ENCODE data around the gene AHDC1. TPM values are rescaled to one million over a fixed set of nuclear protein-coding genes. Genes with fewer than 3 reads are reported as not detected.

The AHDC1 gene
- total and polyA plus RNA-seq, 2 of the 13 experiments (the other 11 are each of a cell fraction or from before 2014, with no cell fraction given): 1.0 to 2.7 TPM

DNA sequence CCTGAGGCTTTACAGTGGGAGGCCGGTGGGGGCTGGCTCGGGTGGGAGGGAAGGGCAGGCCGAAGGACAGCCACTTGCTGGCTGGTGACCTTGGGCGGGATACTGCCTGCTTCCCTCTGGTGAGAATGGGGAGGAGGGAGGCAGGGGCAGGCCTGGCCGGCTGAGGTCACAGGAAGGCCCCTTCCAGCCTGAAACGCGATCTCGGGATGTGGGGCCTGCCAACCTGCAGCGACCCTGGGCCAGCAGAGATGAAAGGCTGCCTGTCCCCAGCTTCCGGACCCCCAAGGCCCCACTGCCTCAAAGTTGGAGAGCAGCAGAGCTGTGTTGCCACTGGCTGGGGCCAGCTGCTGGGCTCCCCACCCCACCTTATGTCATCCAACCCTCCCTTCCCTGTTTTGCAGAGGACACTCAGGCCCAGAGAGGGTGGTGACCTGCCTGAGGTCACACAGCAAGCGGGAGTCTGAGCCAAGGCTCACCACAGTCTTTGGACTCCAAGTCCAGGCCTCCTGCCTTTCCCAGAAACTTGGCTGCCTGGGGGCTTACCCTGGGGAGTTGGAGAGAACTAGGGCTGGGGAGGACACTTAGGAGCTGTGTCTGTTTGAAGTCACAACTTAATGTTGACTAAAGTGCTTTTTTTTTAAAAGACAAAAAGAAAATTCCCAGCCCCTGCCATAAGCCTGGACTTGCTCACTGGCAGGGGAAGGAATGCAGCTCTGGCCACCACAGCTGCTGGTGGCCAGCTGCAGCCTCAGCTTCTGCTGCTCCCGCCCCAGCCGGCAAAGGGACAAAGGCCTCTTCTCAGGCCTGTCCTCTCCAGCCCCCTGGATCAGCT, 99.1 kb downstream of the AHDC1 start (continued):
- no peak for TF ChIP-seq ZNF234 (CRISPR knock-in tag; conservative IDR thresholded peaks at IDR 0.05)
- TF ChIP-seq ZNF451 (CRISPR knock-in tag; IDR thresholded peaks at IDR 0.05): peak; percentile 74; the same call in 1 of the 2 replicates
- TF ChIP-seq ZNF800 (CRISPR knock-in tag; IDR thresholded peaks at IDR 0.05): 0 out of 2 replicates have a peak, but pooled peaks have one; percentile 21
- no peak for TF ChIP-seq TBX3 (IDR thresholded peaks at IDR 0.05; ENCODE audit: borderline replicate concordance)
- TF ChIP-seq NCOA5 (CRISPR knock-in tag; IDR thresholded peaks at IDR 0.05): no peak
- TF ChIP-seq ZNF383 (CRISPR knock-in tag; IDR thresholded peaks at IDR 0.05; ENCODE audit: borderline replicate concordance): no peak
- TF ChIP-seq PATZ1 (CRISPR knock-in tag; IDR thresholded peaks at IDR 0.05): peak; percentile 99
- peak; percentile 49; the same call in 1 of the 2 replicates for TF ChIP-seq ZNF3 (CRISPR knock-in tag; IDR thresholded peaks at IDR 0.05)
- TF ChIP-seq, protein P1, sequence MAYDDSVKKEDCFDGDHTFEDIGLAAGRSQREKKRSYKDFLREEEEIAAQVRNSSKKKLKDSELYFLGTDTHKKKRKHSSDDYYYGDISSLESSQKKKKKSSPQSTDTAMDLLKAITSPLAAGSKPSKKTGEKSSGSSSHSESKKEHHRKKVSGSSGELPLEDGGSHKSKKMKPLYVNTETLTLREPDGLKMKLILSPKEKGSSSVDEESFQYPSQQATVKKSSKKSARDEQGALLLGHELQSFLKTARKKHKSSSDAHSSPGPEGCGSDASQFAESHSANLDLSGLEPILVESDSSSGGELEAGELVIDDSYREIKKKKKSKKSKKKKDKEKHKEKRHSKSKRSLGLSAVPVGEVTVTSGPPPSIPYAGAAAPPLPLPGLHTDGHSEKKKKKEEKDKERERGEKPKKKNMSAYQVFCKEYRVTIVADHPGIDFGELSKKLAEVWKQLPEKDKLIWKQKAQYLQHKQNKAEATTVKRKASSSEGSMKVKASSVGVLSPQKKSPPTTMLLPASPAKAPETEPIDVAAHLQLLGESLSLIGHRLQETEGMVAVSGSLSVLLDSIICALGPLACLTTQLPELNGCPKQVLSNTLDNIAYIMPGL (CRISPR knock-in tag; IDR thresholded peaks at IDR 0.05; ENCODE audit: borderline replicate concordance in 1 of 2, low read depth in 1 of 2): no peak; a peak in 1 of 4 replicates
- no peak for TF ChIP-seq JDP2 (CRISPR knock-in tag; IDR thresholded peaks at IDR 0.05; ENCODE audit: borderline replicate concordance)
- TF ChIP-seq CEBPZ (IDR thresholded peaks at IDR 0.05; ENCODE audit: low read length): no peak
- TF ChIP-seq SIX1 (CRISPR knock-in tag; IDR thresholded peaks at IDR 0.05; ENCODE audit: borderline replicate concordance): peak; percentile 92
- no peak for TF ChIP-seq ZNF607 (CRISPR knock-in tag; IDR thresholded peaks at IDR 0.05; ENCODE audit: borderline replicate concordance)

All from HepG2 (cell line).